Measurements from ENCODE around the gene ELMOD3.
"Not testable (repeated sequence)": the region's sequence is repeated elsewhere in the genome, so short reads cannot be mapped to it uniquely, and the experiment has no call there.

The ELMOD3 gene

DNA sequence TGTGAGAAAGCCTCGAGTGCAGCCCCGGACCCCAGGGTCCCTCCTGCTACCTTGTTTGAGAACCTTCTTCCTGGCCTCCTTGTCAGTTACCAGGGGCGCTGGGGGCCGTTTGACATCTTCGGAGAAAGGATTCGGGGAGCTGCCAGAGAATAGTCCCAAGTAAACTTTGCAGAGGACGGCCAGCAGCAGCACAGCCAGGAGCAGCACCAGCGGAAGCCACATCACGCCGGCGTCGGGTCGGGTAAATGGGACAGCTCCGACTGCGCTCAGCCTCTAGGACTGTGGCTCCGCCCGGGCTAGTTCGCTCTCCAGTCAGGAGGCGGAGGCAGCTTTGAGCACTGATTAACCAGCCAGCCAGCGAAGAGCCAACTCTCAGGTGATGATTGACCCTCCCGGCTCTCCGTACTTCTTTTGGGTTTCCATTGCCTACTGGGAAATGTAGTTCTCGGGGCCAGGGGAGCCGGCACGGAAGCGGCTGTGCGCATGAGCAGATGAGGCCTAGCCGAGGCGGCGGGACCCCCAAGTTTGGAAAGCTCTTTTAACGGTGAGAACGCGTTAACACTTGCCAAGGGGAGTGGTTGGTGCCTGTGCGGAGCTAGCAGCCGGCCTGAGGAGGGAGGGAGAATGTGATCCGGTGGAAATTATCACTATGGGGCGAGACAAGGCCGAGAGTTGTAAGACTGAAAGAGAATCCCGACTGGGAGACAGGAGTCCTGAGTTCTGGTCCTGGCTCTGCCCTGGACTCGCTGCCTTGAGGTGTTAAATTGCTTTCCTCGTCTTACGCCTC lies at the start of gene ELMOD3, which contains the start of gene RETSAT:
Gene ELMOD3 (plus strand): TSS at position 484 of the 787 bp plus-strand sequence. CDS start 2,430 bp downstream, outside the sequence.
Gene RETSAT (minus strand): TSS at position 243 of the 787 bp plus-strand sequence. CDS start 21 bp downstream, at position 222.
- DNase-seq (ENCODE audit: low read depth in 2 of 2) = peak; percentile 85 to 95

- no peak for DNase-seq (ENCODE audit: low read depth in 2 of 2)
These were observed 47.1 kb upstream of the ELMOD3 start for GRCh38 chr2:85307527-85307897.

DNA sequence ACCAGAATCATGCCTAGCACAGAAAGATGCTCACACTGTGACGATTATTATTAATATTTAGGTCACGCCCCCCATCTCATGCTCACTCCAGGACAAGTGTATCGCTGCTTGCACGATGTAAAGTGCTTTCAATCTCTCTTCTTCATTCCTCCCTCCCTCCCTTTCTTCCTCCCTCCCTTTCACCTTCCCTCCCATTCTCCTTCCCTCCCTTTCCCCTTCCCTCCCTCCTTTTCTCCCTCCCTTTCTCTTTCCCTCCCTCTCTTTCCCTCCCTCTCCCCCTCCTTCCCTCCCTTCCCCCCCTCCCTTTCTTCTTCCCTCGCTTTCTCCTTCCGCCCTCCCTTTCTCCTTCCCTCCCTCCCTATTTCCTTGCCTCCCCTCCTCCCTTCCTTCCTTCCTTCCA lies 46.4 kb upstream of the ELMOD3 start:
- DNase-seq (ENCODE audit: low read depth in 2 of 2) = no peak

DNA sequence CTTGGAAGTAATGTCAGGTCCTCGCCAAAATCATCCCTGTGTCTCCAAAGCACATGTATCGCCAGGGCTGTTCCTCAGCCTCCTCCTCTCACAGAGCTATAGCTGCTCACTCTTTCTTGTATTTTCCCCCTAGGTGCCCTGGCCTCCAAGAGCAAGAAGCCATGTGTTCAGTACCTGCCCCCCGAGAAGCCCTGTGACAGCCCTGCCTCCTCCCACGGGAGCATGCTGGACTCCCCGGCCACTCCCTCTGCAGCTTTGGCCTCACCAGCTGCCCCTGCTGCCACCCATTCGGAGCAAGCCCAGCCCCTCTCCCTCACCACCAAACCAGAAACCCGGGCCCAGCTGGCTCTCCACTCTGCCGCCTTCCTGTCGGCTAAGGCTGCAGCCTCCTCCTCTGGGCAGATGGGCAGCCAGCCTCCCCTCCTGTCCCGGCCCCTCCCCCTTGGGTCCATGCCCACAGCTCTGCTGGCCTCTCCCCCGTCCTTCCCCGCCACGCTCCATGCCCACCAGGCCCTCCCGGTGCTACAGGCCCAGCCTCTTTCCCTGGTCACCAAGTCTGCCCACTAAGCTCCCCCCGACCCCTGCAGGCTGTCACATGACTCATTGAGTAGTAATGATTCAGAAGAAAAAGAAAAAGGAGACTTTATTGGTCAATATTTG lies 45.5 kb upstream of the ELMOD3 start:
- DNase-seq (ENCODE audit: low read depth in 2 of 2) = no peak

GRCh38 chr2:85309699-85310321 lies 44.8 kb upstream of the ELMOD3 start:
- no peak for DNase-seq (ENCODE audit: low read depth in 2 of 2)

GRCh38 chr2:85310330-85310729 lies 44.2 kb upstream of the ELMOD3 start:
- DNase-seq (ENCODE audit: low read depth in 2 of 2) = no peak

DNA sequence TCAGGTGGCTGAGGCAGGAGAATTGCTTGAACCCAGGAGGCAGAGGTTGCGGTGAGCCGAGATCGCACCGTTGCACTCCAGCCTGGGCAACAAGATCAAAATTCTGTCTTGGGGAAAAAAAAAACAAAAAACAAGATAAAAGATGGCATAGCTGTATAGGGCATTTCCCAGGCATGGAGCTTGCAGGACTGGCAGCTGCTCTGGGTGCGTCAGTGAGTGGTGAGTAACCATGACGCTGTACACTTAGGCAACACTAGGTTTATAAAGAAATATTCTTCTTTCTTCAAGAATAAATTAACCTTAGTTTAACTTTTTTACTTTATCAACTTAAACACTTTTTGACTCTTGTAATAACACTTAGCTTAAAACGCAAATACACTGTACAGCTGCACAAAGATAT lies 42.2 kb upstream of the ELMOD3 start:
- no peak for DNase-seq (ENCODE audit: low read depth in 2 of 2)

- DNase-seq (ENCODE audit: low read depth in 2 of 2) = no peak
These were observed 39.7 kb upstream of the ELMOD3 start for GRCh38 chr2:85314884-85315242.

GRCh38 chr2:85315921-85316320 lies 38.6 kb upstream of the ELMOD3 start:
- DNase-seq (ENCODE audit: low read depth in 2 of 2) = not testable (repeated sequence)

GRCh38 chr2:85318222-85319074 lies 36.1 kb upstream of the ELMOD3 start:
- no peak for DNase-seq (ENCODE audit: low read depth in 2 of 2)

- no peak for DNase-seq (ENCODE audit: low read depth in 2 of 2)
These were observed 34.8 kb upstream of the ELMOD3 start for GRCh38 chr2:85319796-85320195.

DNA sequence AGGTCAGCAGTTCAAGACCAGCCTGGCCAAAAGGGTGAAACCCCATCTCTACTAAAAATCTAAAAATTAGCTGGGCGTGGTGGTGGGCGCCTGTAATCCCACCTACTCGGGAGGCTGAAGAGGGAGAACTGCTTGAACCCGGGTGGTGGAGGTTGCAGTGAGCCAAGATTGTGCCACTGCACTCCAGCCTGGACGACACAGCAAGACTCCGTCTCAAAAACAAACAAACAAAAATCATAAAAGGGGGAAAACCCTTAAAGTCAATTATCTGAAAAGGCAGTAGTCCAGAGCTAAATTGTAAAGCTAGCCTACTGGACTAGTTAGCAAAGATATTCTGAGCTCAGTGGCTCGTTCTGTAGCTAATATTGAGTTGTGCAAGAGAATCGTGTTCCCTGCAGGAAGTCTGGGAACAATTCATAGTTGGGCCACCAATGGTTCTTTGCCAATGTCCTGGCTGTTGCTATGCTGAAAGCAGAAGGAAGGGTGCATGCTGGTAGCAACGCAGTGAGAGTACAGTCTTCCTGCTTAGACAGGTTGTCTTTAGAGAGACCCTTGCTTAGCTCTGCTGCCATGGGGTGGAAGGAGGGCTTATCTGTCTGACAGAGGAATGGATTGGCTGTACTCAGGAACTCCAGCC lies 31.1 kb upstream of the ELMOD3 start:
- no peak for DNase-seq (ENCODE audit: low read depth in 2 of 2)

DNA sequence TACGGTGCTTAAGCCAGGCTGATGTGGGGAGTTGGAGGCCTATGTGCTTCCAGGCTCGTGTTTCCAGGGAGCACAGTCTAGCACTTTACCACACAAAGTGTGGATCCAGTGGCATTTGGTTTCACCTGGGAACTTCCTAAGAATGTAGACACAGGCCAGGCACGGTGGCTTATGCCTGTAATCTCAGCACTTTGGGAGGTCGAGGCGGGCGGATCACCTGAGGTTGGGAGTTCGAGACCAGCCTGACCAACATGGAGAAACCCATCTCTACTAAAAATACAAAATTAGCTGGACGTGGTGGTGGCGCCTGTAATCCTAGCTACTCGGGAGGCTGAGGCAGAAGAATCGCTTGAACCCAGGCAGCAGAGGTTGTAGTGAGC lies 30.6 kb upstream of the ELMOD3 start:
- not testable (repeated sequence) for DNase-seq (ENCODE audit: low read depth in 2 of 2)

DNA sequence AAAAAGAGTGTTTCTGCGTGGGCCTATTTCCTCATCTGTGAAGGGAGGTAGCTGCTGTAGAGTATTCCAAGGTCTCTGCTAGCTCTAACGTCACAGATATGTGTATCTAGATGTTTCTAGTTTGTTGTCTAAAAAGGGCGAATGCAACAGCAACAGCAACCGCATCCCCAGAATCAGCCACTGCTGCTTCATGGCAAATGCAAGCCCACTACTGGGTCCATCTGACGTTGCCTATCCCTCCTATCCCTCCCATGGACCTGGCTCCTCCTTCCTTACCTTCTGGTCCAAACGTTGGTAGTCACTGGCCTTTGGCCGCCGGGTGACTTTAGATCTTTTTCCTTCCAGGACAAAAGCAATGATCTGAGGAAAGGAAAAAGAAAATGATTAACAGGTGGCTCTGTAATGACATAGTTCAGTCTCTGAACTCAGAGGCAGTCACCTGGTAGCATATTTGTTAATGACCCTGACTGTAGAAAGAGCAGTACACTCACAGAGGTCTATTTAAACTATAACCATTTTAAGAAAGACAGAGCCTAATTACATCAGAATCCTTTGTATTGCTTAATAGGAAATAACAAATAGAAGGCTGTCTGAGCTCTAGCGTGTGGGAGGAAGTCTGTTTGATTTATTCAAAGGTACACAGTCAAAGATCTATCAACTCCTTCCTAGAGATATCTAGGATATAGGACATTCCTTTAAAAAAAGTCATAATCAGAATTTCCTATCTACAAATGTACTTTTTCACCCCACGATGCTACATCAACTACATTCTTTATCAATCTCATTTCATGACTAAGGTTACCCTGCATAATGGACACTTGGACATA lies 29.7 kb upstream of the ELMOD3 start:
- DNase-seq (ENCODE audit: low read depth in 2 of 2) = no peak

DNA sequence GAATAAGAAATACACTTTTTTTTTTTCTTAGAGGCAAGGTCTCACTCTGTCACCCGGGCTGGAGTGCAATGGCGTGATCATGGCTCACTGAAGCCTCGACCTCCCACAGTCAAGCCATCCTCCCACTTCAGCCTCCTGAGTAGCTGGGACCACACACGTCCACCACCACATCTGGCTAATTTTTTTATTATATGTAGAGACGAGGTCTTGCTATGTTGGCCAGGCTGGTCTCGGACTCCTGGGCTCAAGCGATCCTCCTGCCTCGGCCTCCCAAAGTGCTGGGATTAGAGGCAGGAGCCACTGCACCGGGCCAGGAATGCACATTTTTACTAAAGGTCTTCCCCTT lies 29.1 kb upstream of the ELMOD3 start:
- no peak for DNase-seq (ENCODE audit: low read depth in 2 of 2)

DNA sequence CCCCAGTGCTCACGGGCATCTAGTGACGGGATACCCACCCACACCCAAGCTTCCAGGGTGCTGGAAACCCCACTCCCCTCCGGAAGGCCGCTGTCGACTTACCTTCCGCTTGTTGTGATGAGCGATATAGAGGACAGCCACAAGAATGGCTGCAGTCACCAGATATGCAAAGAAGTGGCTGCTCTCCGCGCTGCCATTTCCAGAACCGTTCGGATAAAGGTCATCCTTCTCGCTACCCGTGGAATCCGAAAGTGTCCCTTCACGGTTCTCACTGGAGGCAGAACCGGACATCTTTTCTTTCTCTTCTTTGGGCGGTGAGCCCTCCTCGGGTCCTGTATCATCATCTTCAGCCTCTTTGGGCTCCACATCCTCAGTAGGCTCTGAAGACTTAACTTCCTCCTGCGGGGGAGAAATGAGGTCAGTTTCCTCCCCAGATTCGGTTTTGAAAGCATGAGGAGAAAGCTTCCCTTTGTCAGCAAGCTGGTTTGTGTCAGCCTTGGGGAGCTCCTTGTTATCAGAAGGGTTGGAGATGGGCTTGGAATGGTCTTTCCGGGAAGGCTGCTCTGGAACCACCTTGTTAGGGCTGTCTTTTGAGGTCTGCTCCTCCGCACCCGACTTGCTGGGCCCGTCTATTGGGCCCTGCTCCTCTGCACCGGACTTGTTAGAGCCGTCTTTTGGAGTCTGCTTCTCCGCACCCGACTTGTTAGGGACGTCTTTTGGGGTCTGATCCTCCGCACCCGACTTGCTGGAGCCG lies 28.0 kb upstream of the ELMOD3 start:
- DNase-seq (ENCODE audit: low read depth in 2 of 2) = no peak

GRCh38 chr2:85327160-85327821 lies 27.3 kb upstream of the ELMOD3 start:
- DNase-seq (ENCODE audit: low read depth in 2 of 2) = no peak

DNA sequence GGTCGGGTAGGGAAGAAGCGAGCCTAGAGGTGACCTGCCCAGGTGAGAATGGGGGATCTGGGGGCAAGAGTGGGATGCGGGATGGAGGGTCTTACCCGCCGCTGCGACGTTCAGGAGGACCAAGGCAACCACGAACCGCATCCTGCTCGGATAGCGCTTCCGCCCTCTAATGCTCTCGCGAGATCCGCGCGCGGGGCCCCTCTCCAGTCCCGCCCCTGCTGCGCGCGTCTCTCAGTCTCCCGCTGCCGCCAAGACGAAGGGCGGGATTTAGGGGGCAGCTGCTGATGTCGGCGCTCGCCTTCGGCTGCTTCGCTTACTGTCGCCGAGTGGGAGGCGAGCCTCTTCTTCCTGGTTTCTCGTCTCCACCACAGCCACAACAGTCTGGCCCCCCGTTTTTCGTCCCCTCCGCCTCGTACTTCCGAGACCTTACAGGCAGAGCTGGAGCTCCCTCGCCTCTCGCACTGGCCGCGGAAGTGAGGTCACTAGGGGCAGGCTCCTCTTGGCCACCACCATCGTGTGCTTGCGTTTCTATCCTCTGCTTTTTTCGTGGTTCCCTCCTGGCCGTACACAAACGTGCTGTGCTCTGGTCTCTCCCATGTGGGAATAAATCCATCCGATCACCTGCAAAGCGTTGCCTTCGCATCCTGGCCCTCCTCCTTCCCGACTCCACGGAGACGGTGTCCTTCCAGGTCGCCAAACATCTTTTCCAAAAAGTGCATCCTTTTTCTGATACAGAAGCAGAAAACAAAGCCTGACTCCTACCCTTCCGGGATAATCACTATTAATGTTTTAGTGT lies 26.5 kb upstream of the ELMOD3 start, which contains the start of gene TGOLN2:
Gene TGOLN2 (minus strand): TSS at position 168 of the 796 bp plus-strand sequence. CDS start 27 bp downstream, at position 141.
- DNase-seq (ENCODE audit: low read depth in 2 of 2) = peak; percentile 87 to 88
